Skeletal muscle tissue (tissue), 4 donors: ENCODE results near the gene COL5A1. TPM values are rescaled to one million over a fixed set of nuclear protein-coding genes. Genes with fewer than 3 reads are reported as not detected.
"Not testable (repeated sequence)": the region's sequence is repeated elsewhere in the genome, so short reads cannot be mapped to it uniquely, and the experiment has no call there.

Source experiments
- H3K27ac ChIP-seq: one replicate; pipeline ENCODE4 v1.7.0; 2013; ENCODE audit warnings: mild to moderate bottlenecking, low read depth, low read length, inconsistent platforms
- H3K27me3 ChIP-seq, 3 donors: one replicate each; pipeline ENCODE4 v1.7.0; 2013; ENCODE audit warnings: low read length in 3 of 3; ENCODE audit not compliant: control insufficient read depth in 3 of 3, insufficient read depth in 3 of 3
- H3K36me3 ChIP-seq, 3 donors: one replicate each; pipeline ENCODE4 v1.7.0; 2013; ENCODE audit warnings: low read length in 3 of 3; ENCODE audit not compliant: control insufficient read depth in 3 of 3, insufficient read depth in 3 of 3
- H3K4me1 ChIP-seq, 3 donors: one replicate each; pipeline ENCODE4 v1.7.0; 2013; ENCODE audit warnings: low read length in 3 of 3, mild to moderate bottlenecking in 3 of 3; ENCODE audit not compliant: control insufficient read depth in 3 of 3, insufficient read depth in 3 of 3
- H3K4me3 ChIP-seq, 3 donors: one replicate each; pipeline ENCODE4 v1.7.0; 2013; ENCODE audit warnings: low read length in 3 of 3
- H3K9ac ChIP-seq, 3 donors: one replicate each; pipeline ENCODE4 v1.7.0; 2013; ENCODE audit warnings: low read length in 3 of 3, mild to moderate bottlenecking in 3 of 3, moderate library complexity in 2 of 3, low read depth in 1 of 3
- H3K9me3 ChIP-seq, 3 donors: one replicate each; pipeline ENCODE4 v1.7.0; 2013; ENCODE audit warnings: low read length in 3 of 3; ENCODE audit not compliant: control insufficient read depth in 3 of 3
- total RNA-seq: library from RNA; depleted of rRNA; stranded (reverse); fragments of >200 nt; gene quantifications from one replicate; pipeline ENCODE4 v1.2.3, GENCODE V29; 2014
- donor health status: Osteomylitis.

COL5A1 gene
- total RNA-seq, 1 donor from 2014 or later: 258 TPM

- H3K36me3 ChIP-seq: not testable (repeated sequence)
- peaks cover 24 to 29% (median 27%) of the 10 kb centered on the region in 3 donors for H3K4me1 ChIP-seq
Observed at GRCh38 chr9:134703730-134704114, 62.1 kb downstream of the COL5A1 start.

GRCh38 chr9:134704498-134704897 is 62.9 kb downstream of the COL5A1 start:
- Histone ChIP-seq H3K36me3 (peaks cover 0 to 3% (median 0%) of the 10 kb centered on the region in 3 donors), H3K4me1 (peaks cover 31 to 34% (median 33%) of the 10 kb centered on the region in 3 donors)

More at GRCh38 chr9:134703730-134704114, 62.1 kb downstream of the COL5A1 start:
- H3K9ac ChIP-seq, H3K27ac ChIP-seq, H3K4me3 ChIP-seq, H3K9me3 ChIP-seq: not testable (repeated sequence)
- peaks cover 21 to 47% (median 40%) of the 10 kb centered on the region in 3 donors for H3K27me3 ChIP-seq

GRCh38 chr9:134705786-134706185 is 64.2 kb downstream of the COL5A1 start:
- H3K36me3 ChIP-seq: no peaks in the 10 kb centered on the region

More at GRCh38 chr9:134704498-134704897, 62.9 kb downstream of the COL5A1 start:
- H3K9ac ChIP-seq: no peak overlapping the region
- H3K9me3 ChIP-seq: no peaks in the 10 kb centered on the region
- no peak overlapping the region for H3K4me3 ChIP-seq
- H3K27ac ChIP-seq: no peak overlapping the region
- peaks cover 28 to 54% (median 46%) of the 10 kb centered on the region in 3 donors for H3K27me3 ChIP-seq

GRCh38 chr9:134706522-134706921 is 64.9 kb downstream of the COL5A1 start:
- Histone ChIP-seq H3K4me3 (no peak overlapping the region), H3K27ac (peak overlapping the region; percentile 74), H3K9me3 (no peaks in the 10 kb centered on the region), H3K27me3 (peaks cover 30 to 64% (median 53%) of the 10 kb centered on the region in 3 donors), H3K36me3 (no peaks in the 10 kb centered on the region), H3K4me1 (peaks cover 33 to 45% (median 41%) of the 10 kb centered on the region in 3 donors), H3K9ac (peak overlapping the region in 1 of 3 donors; percentile 33)

More at GRCh38 chr9:134705786-134706185, 64.2 kb downstream of the COL5A1 start:
- H3K4me1 ChIP-seq: peaks cover 33 to 41% (median 39%) of the 10 kb centered on the region in 3 donors
- no peaks in the 10 kb centered on the region for H3K9me3 ChIP-seq
- peaks cover 30 to 59% (median 48%) of the 10 kb centered on the region in 3 donors for H3K27me3 ChIP-seq
- no peak overlapping the region for H3K9ac ChIP-seq
- H3K27ac ChIP-seq: no peak overlapping the region
- no peak overlapping the region for H3K4me3 ChIP-seq

- peak overlapping the region; percentile 14 to 33 (median 30) for H3K9ac ChIP-seq
- H3K36me3 ChIP-seq: no peaks in the 10 kb centered on the region
- H3K9me3 ChIP-seq: no peaks in the 10 kb centered on the region
- peaks cover 28 to 62% (median 53%) of the 10 kb centered on the region in 3 donors for H3K27me3 ChIP-seq
- H3K27ac ChIP-seq: peak overlapping the region; percentile 74
- H3K4me3 ChIP-seq: no peak overlapping the region
- H3K4me1 ChIP-seq: peaks cover 33 to 46% (median 41%) of the 10 kb centered on the region in 3 donors
Observed at GRCh38 chr9:134707031-134707680, 65.6 kb downstream of the COL5A1 start.

- Histone ChIP-seq H3K9me3 (no peaks in the 10 kb centered on the region), H3K4me3 (no peak overlapping the region), H3K27me3 (peaks cover 24 to 67% (median 54%) of the 10 kb centered on the region in 3 donors), H3K36me3 (no peaks in the 10 kb centered on the region), H3K27ac (peak overlapping the region; percentile 74), H3K9ac (peak overlapping the region; percentile 14 to 30 (median 25)), H3K4me1 (peaks cover 33 to 46% (median 41%) of the 10 kb centered on the region in 3 donors)
Observed at GRCh38 chr9:134707731-134708671, 66.4 kb downstream of the COL5A1 start.

- peak overlapping the region; percentile 26 for H3K27ac ChIP-seq
- no peaks in the 10 kb centered on the region for H3K9me3 ChIP-seq
- H3K27me3 ChIP-seq: peaks cover 24 to 74% (median 54%) of the 10 kb centered on the region in 3 donors
- peaks cover 33 to 46% (median 41%) of the 10 kb centered on the region in 3 donors for H3K4me1 ChIP-seq
- H3K4me3 ChIP-seq: no peak overlapping the region
- no peaks in the 10 kb centered on the region for H3K36me3 ChIP-seq
- no peak overlapping the region for H3K9ac ChIP-seq
Observed at GRCh38 chr9:134708672-134709038, 67.1 kb downstream of the COL5A1 start.

GRCh38 chr9:134709512-134710270 is 68.1 kb downstream of the COL5A1 start:
- no peak overlapping the region for H3K9ac ChIP-seq

GRCh38 chr9:134710271-134710540 is 68.6 kb downstream of the COL5A1 start:
- no peak overlapping the region for H3K9ac ChIP-seq
- H3K4me1 ChIP-seq: peaks cover 31 to 46% (median 41%) of the 10 kb centered on the region in 3 donors
- H3K4me3 ChIP-seq: no peak overlapping the region
- no peaks in the 10 kb centered on the region for H3K36me3 ChIP-seq
- H3K9me3 ChIP-seq: no peaks in the 10 kb centered on the region
- H3K27me3 ChIP-seq: peaks cover 27 to 72% (median 52%) of the 10 kb centered on the region in 3 donors
- H3K27ac ChIP-seq: peak overlapping the region; percentile 62

More at GRCh38 chr9:134709512-134710270, 68.1 kb downstream of the COL5A1 start:
- peak overlapping the region; percentile 62 for H3K27ac ChIP-seq
- peaks cover 33 to 46% (median 41%) of the 10 kb centered on the region in 3 donors for H3K4me1 ChIP-seq
- H3K4me3 ChIP-seq: no peak overlapping the region
- H3K36me3 ChIP-seq: no peaks in the 10 kb centered on the region
- H3K27me3 ChIP-seq: peaks cover 27 to 77% (median 54%) of the 10 kb centered on the region in 3 donors
- H3K9me3 ChIP-seq: no peaks in the 10 kb centered on the region
